Cardiac atrium fibroblast (primary cell): ENCODE data around the gene HBB. TPM values are rescaled to one million over a fixed set of nuclear protein-coding genes. Genes with fewer than 3 reads are reported as not detected.

Experiments
- total RNA-seq: library from RNA; depleted of rRNA; stranded (reverse); fragments of >200 nt; gene quantifications from 2 replicates; pipeline ENCODE4 v1.2.3, GENCODE V29; 2015

The HBB gene
- total RNA-seq = not detected in 2 replicates

GRCh38 chr11:5226732-5227310 is at the start of gene HBB:
HBB (minus strand) TSS chr11:5227071; CDS start chr11:5227021, 50 bp downstream.

GRCh38 chr11:5269715-5270147 is 42.9 kb upstream of the HBB start, which contains the start of gene HBE1:
HBE1 (minus strand) TSS chr11:5269945; CDS start chr11:5269890, 55 bp downstream.

GRCh38 chr11:5254646-5255413 is 28.0 kb upstream of the HBB start, which contains the start of gene HBG2:
HBG2 (minus strand) TSS chr11:5254781; CDS start chr11:5254728, 53 bp downstream.

GRCh38 chr11:5249807-5250396 is 23.0 kb upstream of the HBB start, which contains the start of gene HBG1:
HBG1 (minus strand) TSS chr11:5249857; CDS start chr11:5249804, 53 bp downstream.

GRCh38 chr11:5234381-5234834 is 7.5 kb upstream of the HBB start, which contains the start of gene HBD:
HBD (minus strand) TSS chr11:5234483; CDS start chr11:5234433, 50 bp downstream.

GRCh38 chr11:5200582-5200981 is 26.3 kb downstream of the HBB start, which contains the start of gene OR51V1:
OR51V1 (minus strand) TSS chr11:5200682; CDS start chr11:5200682, 0 bp downstream.

Other genes starting within 250 kb of the HBB start
- not detected in 2 replicates for gene OR51L1, start 232.2 kb downstream of the HBB start, total RNA-seq
- not detected in 2 replicates for gene OR52J3, start 180.5 kb downstream of the HBB start, total RNA-seq
- not detected in 2 replicates for gene OR52E2, start 167.4 kb downstream of the HBB start, total RNA-seq
- not detected in 2 replicates for gene OR52E1, start 157.5 kb downstream of the HBB start, total RNA-seq
- gene OR52A5, start 88.7 kb downstream of the HBB start, total RNA-seq = not detected in 2 replicates
- not detected in 2 replicates for gene OR52A1, start 72.3 kb downstream of the HBB start, total RNA-seq
- gene OR51V1, start 26.4 kb downstream of the HBB start, total RNA-seq = not detected in 2 replicates
- not detected in 2 replicates for gene HBD, start 7.4 kb upstream of the HBB start, total RNA-seq
- not detected in 2 replicates for gene HBG1, start 22.8 kb upstream of the HBB start, total RNA-seq
- gene HBG2, start 27.7 kb upstream of the HBB start, total RNA-seq = not detected in 2 replicates
- gene HBE1, start 42.9 kb upstream of the HBB start, total RNA-seq = not detected in 2 replicates
- gene OR51B4, start 74.9 kb upstream of the HBB start, total RNA-seq = not detected in 2 replicates
- not detected in 2 replicates for gene OR51B2, start 97.2 kb upstream of the HBB start, total RNA-seq
- gene OR51B5, start 116.5 kb upstream of the HBB start, total RNA-seq = not detected in 2 replicates
- not detected in 2 replicates for gene OR51B6, start 124.4 kb upstream of the HBB start, total RNA-seq
- not detected in 2 replicates for gene OR51M1, start 156.7 kb upstream of the HBB start, total RNA-seq
- gene OR51Q1, start 195.0 kb upstream of the HBB start, total RNA-seq = not detected in 2 replicates
- not detected in 2 replicates for gene OR51I1, start 214.4 kb upstream of the HBB start, total RNA-seq
- gene OR51I2, start 222.3 kb upstream of the HBB start, total RNA-seq = not detected in 2 replicates